GM12872 (cell line): ENCODE results near the gene LRP8.
A peak's percentile ranks its signal among the peaks of the same experiment; 100 is the strongest.

Experiments used
- TF ChIP-seq, protein P1 (sequence below): IDR thresholded peaks from 3 replicates; pipeline ENCODE4 v1.5.1; 2011; ENCODE audit warnings: low read depth, mild to moderate bottlenecking, low read length, moderate library complexity; ENCODE audit not compliant: insufficient read depth

The LRP8 gene

DNA sequence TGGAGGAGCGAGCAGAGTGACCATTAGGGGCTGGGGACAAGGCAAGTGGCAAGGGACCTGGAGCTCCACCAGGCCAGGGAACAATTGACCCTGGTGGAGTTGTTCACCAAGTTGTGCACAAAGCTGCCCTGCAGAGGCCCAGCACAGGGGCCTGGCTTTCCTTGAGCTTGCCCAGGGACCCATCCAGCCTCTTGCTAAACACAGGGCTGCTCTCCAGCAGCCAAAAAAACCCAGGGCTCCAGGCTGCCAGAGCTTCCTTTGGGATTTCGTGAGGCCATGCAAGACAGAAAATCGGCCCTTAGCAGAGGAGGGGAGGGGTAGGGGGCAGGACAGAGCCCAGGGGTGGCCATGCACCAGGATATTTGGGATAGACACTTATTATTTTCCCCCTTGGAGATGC, 32.6 kb downstream of the LRP8 start:
- TF ChIP-seq, protein P1, sequence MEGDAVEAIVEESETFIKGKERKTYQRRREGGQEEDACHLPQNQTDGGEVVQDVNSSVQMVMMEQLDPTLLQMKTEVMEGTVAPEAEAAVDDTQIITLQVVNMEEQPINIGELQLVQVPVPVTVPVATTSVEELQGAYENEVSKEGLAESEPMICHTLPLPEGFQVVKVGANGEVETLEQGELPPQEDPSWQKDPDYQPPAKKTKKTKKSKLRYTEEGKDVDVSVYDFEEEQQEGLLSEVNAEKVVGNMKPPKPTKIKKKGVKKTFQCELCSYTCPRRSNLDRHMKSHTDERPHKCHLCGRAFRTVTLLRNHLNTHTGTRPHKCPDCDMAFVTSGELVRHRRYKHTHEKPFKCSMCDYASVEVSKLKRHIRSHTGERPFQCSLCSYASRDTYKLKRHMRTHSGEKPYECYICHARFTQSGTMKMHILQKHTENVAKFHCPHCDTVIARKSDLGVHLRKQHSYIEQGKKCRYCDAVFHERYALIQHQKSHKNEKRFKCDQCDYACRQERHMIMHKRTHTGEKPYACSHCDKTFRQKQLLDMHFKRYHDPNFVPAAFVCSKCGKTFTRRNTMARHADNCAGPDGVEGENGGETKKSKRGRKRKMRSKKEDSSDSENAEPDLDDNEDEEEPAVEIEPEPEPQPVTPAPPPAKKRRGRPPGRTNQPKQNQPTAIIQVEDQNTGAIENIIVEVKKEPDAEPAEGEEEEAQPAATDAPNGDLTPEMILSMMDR = no peak

DNA sequence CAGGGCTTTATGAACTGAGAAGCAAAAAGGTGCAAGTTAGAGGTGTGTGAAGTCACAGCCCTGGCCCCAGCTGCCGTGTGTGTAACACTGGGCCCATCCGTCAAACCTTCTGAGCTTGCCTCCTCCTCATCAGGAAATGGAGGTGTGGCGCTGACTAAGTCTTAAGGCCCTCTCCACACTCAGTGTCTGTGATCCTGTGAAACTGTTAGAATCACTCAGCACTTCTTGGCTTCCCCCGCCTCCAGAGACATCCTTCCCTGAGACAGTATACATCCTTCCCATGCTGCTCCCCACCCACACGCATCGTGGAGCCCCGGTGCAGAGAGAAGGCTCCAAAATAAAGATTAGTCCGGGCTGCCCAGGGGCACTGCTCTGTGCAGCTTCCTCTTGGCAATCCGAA, 33.3 kb downstream of the LRP8 start:
- TF ChIP-seq, protein P1 = no peak

DNA sequence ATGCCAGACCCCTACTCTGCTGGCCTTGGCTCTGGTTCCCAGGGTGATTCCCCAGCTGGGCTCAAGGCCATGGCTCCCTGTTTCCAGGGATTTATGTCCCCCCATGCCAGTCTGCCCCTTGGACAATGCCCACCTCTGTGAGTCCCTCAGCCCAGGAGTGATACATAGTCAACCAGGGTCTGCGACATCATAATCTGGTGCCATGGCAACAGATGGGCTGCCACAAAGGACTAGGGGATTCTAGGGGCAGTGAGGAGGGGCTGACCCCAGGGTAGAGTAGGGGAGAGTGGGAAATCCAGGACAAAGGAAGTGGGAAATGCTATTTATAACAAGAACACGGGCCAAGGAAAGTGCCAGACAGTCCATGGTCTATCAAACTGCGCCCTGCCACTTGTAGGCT, 33.8 kb downstream of the LRP8 start:
- TF ChIP-seq, protein P1 = no peak

DNA sequence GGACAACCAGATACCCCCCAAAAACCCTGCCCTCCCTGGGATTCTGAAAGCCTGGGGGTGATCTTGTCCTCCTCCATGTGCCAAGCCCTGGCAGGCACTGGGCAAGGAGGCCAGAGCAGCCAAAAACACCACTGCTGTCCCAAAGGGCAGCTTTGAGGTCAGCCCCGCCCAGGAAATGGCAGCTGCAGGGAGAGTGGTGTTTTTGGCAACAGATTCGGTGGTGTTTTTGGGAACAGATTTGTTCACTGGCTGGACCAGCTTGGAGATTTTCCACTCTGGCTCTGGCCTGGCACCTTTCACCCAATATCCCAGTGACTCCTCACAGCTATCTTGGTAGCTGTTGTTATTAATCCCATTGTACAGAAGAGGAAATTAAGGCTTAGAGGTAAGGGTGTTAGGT, 34.7 kb downstream of the LRP8 start:
- TF ChIP-seq, protein P1 = no peak

DNA sequence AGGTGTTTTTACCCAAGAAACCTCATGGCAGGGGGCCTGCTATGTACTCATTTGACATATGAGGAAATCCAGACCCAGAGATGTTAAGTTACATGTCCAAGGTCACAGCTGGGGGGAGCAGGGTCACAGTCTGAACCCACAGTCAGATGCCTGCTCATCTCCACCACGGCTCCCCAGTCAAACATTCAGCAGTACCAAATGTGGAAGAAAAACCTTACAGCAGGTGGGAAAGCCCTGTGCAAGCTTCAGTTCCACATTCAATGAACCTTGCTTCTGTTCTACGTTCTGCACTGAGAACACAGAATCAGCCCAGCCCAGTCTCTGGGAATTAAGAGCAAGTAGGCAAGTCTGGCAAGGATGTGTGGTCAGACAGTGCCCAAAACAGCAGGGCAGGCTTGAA, 35.2 kb downstream of the LRP8 start:
- TF ChIP-seq, protein P1 = no peak

DNA sequence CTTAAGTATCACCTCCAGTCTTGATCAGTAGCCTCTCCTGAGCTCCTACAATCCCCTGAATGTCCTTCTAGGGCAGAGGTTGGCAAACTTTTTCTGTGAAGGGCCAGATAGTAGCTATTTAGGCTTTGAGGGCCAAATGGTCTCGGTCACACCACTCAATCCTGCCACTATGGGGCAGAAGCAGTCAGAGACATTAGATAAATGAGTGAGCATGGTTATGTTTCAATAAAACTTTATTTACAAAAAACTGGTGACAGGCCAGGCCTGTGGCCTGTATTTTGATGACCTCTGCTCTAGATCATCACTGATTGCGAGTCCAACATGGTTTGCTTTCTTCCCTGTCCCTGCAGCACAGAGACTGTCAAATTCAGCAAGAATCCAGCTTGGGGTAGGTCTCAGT, 36.3 kb downstream of the LRP8 start:
- TF ChIP-seq, protein P1 = 0 out of 3 replicates have a peak, but pooled peaks have one; percentile 3

DNA sequence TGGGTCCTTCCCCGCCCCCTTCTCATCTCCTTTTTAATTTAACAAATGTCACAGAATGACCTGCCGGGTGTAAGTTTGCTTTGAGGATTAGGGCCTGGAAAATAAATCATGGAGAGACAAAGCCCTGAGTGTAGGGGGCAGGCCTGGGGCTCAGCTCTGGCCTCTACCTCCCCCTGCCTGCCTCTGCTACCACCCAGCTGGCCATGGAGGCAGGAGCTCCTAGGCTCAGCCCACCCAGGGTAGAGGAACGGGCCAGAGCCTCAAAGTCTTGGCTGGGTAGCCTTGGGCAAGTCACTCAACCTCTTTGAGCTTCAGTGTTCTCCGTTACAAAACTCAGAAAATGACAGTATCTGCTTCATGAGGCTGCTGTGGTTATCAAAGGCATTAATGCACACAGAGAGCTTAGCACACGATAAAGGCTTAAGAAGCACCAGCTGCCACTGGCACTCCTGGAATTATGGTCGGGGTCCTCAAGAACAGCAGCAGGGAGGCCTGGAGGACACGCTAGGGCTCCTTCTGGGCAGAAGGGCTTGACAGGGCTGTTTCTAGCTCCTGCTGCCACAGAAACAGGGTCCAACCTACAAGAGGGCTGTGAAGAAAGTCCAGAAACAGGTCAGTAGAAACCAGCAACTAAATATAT, 39.0 kb downstream of the LRP8 start:
- TF ChIP-seq, protein P1 = no peak
